Measurements from ENCODE around the gene POU3F1. TPM values are rescaled to one million over a fixed set of nuclear protein-coding genes. Genes with fewer than 3 reads are reported as not detected.
"Not testable (repeated sequence)": the region's sequence is repeated elsewhere in the genome, so short reads cannot be mapped to it uniquely, and the experiment has no call there.

Gene POU3F1
- total RNA-seq, 1 donor from 2014 or later: not detected

GRCh38 chr1:38032992-38033391 lies 13.6 kb downstream of the POU3F1 start:
- intact Hi-C loops (cut with micrococcal nuclease): loop anchor here (10.0 kb wide), 1 partner anchor 802 kb away; no protein-coding TSS in a partner anchor
- DNase-seq, ATAC-seq: not testable (repeated sequence)

- no peak for ATAC-seq
- DNase-seq: no peak
- intact Hi-C loops (cut with micrococcal nuclease): loop anchor here (10.0 kb wide), 1 partner anchor 803 kb away; no protein-coding TSS in a partner anchor
Observed at GRCh38 chr1:38031513-38031866, 15.1 kb downstream of the POU3F1 start.

GRCh38 chr1:38030596-38031512 lies 15.7 kb downstream of the POU3F1 start:
- intact Hi-C loops (cut with micrococcal nuclease): loop anchor here (10.0 kb wide), 1 partner anchor 804 kb away; no protein-coding TSS in a partner anchor
- ATAC-seq: peak; percentile 22

GRCh38 chr1:38029685-38030511 lies 16.7 kb downstream of the POU3F1 start:
- peak; percentile 58 for DNase-seq
- peak; percentile 73 for ATAC-seq
- intact Hi-C loops (cut with micrococcal nuclease): loop anchor here (10.0 kb wide), 1 partner anchor 805 kb away; no protein-coding TSS in a partner anchor

More at GRCh38 chr1:38030596-38031512, 15.7 kb downstream of the POU3F1 start:
- no peak for DNase-seq

- intact Hi-C loops (cut with micrococcal nuclease): no loop called here
- ATAC-seq (peak; percentile 70), DNase-seq (peak; percentile 59)
Observed at GRCh38 chr1:38029081-38029681, 17.4 kb downstream of the POU3F1 start.

- ATAC-seq (no peak), DNase-seq (no peak)
- intact Hi-C loops (cut with micrococcal nuclease): no loop called here
Observed at GRCh38 chr1:38028671-38029070, 17.9 kb downstream of the POU3F1 start.

GRCh38 chr1:38028105-38028591 lies 18.4 kb downstream of the POU3F1 start:
- ATAC-seq (no peak), DNase-seq (no peak)
- intact Hi-C loops (cut with micrococcal nuclease): no loop called here

- no peak for ATAC-seq
- intact Hi-C loops (cut with micrococcal nuclease): no loop called here
Observed at GRCh38 chr1:38027201-38028104, 19.1 kb downstream of the POU3F1 start.

GRCh38 chr1:38026592-38027200 lies 19.9 kb downstream of the POU3F1 start:
- intact Hi-C loops (cut with micrococcal nuclease): no loop called here
- ATAC-seq: no peak
- peak; percentile 56 for DNase-seq

More at GRCh38 chr1:38027201-38028104, 19.1 kb downstream of the POU3F1 start:
- DNase-seq: no peak

- intact Hi-C loops (cut with micrococcal nuclease): no loop called here
- ATAC-seq (no peak), DNase-seq (no peak)
Observed at GRCh38 chr1:38025664-38026063, 20.9 kb downstream of the POU3F1 start.

- DNase-seq: no peak
- no peak for ATAC-seq
- intact Hi-C loops (cut with micrococcal nuclease): no loop called here
Observed at GRCh38 chr1:38025233-38025632, 21.4 kb downstream of the POU3F1 start.

GRCh38 chr1:38022810-38023209 lies 23.8 kb downstream of the POU3F1 start:
- ATAC-seq: no peak
- DNase-seq: no peak
- intact Hi-C loops (cut with micrococcal nuclease): no loop called here

GRCh38 chr1:38021969-38022368 lies 24.6 kb downstream of the POU3F1 start:
- intact Hi-C loops (cut with micrococcal nuclease): no loop called here
- ATAC-seq (no peak), DNase-seq (no peak)

GRCh38 chr1:38020396-38020795 lies 26.2 kb downstream of the POU3F1 start:
- no peak for DNase-seq
- intact Hi-C loops (cut with micrococcal nuclease): no loop called here
- ATAC-seq: no peak

- DNase-seq: no peak
Observed at GRCh38 chr1:38018864-38019343, 27.7 kb downstream of the POU3F1 start.

GRCh38 chr1:38015978-38016725 lies 30.4 kb downstream of the POU3F1 start:
- DNase-seq (peak; percentile 55), ATAC-seq (peak; percentile 63)
- intact Hi-C loops (cut with micrococcal nuclease): no loop called here

More at GRCh38 chr1:38018864-38019343, 27.7 kb downstream of the POU3F1 start:
- intact Hi-C loops (cut with micrococcal nuclease): no loop called here
- ATAC-seq: no peak

Data from left ventricle myocardium superior (tissue), 1 donor.